ENCODE data around the gene CLSTN2.

CLSTN2 gene

DNA sequence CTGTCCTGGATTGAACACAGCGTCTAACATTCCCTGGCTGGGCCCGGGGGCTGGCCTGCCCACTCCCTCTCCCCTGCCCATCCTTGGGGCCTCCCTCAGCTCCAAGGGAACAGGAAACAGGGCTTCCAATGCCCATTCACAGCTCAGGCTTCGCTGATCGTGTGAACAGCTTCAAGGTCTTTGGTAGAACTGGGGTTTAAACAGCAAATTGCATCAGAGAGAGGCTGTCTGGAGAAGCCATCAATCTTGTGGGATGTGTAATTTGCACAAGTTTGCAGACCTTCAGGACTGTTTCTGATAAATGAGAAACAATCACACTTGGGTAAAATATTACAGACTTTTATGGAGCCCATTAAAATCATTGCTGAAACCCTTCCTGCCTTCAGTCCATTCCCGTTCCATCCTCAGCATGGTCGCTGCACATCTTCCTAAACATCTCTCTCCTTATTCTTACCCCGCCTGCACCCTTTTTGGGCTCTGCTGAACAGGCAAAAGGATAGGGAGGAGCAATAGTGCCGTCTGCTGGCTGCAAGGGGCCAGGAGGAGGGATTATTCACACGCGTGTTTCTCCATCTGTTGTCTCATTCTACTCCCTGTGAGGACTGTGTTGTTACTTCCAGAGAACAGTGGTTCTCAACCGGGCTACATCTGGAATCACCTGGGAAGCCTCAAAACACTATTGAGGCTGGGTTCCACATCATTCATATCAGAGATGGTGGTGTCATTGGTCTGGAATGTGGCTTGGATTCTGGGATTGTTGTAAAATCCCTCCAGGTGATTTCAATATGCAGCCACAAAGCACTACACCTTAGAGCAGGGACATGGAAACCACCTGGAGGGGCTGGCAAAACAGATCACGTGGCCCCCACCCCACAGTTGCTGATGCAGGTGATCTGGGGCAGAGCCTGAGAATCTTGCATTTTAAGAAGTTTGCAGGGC lies 116.3 kb downstream of the CLSTN2 start:
- H3K4me1 ChIP-seq (ENCODE audit: control insufficient read depth, insufficient read depth, low read length), result 0 out of 2 replicates have a peak, but pooled peaks cover 3% of the 10 kb centered on the region

DNA sequence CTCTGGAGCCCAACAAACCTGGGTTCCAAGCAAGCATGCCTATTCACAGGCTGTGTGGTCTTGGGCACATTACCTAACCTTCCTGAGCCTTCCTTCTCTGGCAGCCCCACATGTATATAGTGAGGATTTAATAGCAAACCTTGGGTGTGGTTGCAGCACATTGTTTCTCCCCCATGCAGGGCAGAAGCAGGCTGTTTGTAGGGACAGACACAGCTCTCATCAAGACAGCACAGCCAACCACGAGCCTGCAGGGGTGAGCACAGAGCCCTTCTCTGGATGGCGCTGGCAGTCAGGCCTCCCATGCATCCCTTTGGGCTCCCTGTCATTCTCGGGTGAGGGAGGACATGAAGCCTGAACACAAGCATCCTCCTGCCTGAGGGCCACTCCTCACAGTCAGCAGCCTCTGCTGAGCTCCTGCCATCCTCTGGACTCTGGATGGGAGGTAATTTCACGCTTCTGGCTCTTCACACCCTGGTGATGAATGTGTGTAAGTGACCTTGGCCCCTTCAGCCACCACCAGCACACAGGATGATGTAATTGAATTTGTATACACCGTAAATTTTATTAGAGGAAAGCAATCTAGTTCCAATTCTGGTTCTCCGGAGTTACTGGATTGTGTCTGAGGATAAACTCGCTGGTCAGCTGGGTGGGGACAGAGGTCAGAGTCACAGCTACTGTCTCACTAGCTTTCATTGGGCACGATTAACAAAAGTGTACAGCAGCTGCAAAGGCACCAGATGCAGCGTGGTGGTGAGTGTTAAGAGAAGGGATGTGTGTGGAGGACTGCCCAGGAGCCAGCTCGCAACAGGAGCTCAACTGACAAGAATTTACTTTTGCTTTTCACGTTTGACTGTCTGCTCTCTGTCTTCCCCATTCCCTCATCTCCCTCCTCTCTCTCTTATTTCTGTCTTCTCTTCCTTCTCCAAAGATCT lies 118.1 kb downstream of the CLSTN2 start:
- no peaks in the 10 kb centered on the region for H3K9me3 ChIP-seq (ENCODE audit: control insufficient read depth, insufficient read depth, low read length)
- H3K27ac ChIP-seq (ENCODE audit: low read length), result no peak overlapping the region
- no CpG with 5 or more reads among the region's 11 CpGs for WGBS (ENCODE audit: insufficient coverage, insufficient read length)
- 0 out of 2 replicates have a peak, but pooled peaks cover 3% of the 10 kb centered on the region for H3K4me1 ChIP-seq (ENCODE audit: control insufficient read depth, insufficient read depth, low read length)
- DNase-seq (ENCODE audit: low read depth, low spot score), result no peak
- no peaks in the 10 kb centered on the region for H3K27me3 ChIP-seq (ENCODE audit: control insufficient read depth, insufficient read depth, low read length)
- H3K36me3 ChIP-seq (ENCODE audit: control insufficient read depth, insufficient read depth, low read length), result no peaks in the 10 kb centered on the region
- H3K4me3 ChIP-seq (ENCODE audit: low read length), result no peak overlapping the region

More for the DNA sequence above, 116.3 kb downstream of the CLSTN2 start:
- no peak overlapping the region for H3K27ac ChIP-seq (ENCODE audit: low read length)
- H3K36me3 ChIP-seq (ENCODE audit: control insufficient read depth, insufficient read depth, low read length), result no peaks in the 10 kb centered on the region
- no peaks in the 10 kb centered on the region for H3K27me3 ChIP-seq (ENCODE audit: control insufficient read depth, insufficient read depth, low read length)
- H3K4me3 ChIP-seq (ENCODE audit: low read length), result no peak overlapping the region
- no peaks in the 10 kb centered on the region for H3K9me3 ChIP-seq (ENCODE audit: control insufficient read depth, insufficient read depth, low read length)
- no peak for DNase-seq (ENCODE audit: low read depth, low spot score)
- WGBS (ENCODE audit: insufficient coverage, insufficient read length), result no CpG with 5 or more reads among the region's 12 CpGs

DNA sequence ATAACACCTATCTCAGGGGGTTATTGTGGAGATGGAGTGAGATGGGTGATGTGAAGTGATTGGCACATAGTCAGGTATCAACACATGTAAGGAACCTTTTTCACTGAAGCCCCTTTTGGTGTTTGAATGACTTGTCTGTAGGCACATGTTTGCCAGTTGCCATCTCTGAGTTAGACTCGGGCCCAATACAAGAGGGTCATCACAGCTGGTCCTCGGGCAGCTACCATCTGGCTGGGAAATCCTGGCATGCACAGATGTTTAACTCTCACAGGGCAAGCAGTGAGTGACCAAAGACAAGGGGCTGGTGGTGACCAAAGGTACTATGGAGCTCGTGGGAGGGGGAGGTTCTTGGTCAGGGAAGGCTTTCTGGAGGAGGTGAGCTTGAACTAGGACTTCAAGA lies 118.8 kb downstream of the CLSTN2 start:
- DNase-seq (ENCODE audit: low read depth, low spot score), result no peak
- Histone ChIP-seq H3K36me3 (ENCODE audit: control insufficient read depth, insufficient read depth, low read length) (no peaks in the 10 kb centered on the region), H3K27me3 (ENCODE audit: control insufficient read depth, insufficient read depth, low read length) (no peaks in the 10 kb centered on the region), H3K4me3 (ENCODE audit: low read length) (no peak overlapping the region), H3K27ac (ENCODE audit: low read length) (no peak overlapping the region), H3K4me1 (ENCODE audit: control insufficient read depth, insufficient read depth, low read length) (0 out of 2 replicates have a peak, but pooled peaks cover under 1% of the 10 kb centered on the region), H3K9me3 (ENCODE audit: control insufficient read depth, insufficient read depth, low read length) (no peaks in the 10 kb centered on the region)
- no CpG with 5 or more reads among the region's 3 CpGs for WGBS (ENCODE audit: insufficient coverage, insufficient read length)

DNA sequence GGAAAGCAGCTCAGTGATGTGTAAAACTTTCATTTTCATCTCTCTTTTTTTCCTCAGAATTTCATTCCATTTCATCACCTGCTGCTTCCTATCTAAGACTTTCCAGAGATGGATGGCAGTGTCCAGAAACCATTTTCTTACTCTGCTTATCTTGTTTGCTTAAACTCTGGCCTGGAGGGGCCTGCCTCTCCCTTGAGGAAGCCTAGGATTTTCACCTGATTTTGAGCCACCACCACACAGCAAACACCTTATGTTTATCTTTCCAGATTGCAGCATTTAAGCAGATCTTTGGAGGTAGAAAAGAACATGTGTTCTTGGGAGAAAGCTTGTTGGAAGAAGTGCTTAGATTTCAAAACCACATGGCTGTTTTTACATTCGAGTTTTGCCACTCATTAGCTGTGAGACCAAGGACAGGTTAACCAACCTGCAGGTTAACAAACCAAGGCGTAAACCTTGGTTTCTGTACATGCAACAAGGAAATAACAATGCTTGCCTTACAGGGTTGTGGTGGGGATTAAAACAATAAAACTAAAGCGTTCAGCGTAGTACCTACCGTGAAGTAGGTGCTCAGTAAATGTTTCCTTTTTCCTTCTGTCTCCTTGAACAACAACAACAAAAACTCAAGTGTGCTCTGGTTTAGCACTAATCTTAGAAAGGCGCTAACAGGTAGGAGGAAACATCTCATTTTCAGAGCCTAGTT lies 120.3 kb downstream of the CLSTN2 start:
- no peak overlapping the region for H3K4me3 ChIP-seq (ENCODE audit: low read length)
- no peaks in the 10 kb centered on the region for H3K4me1 ChIP-seq (ENCODE audit: control insufficient read depth, insufficient read depth, low read length)
- WGBS (ENCODE audit: insufficient coverage, insufficient read length), result no CpG with 5 or more reads among the region's 6 CpGs
- no peaks in the 10 kb centered on the region for H3K27me3 ChIP-seq (ENCODE audit: control insufficient read depth, insufficient read depth, low read length)
- H3K27ac ChIP-seq (ENCODE audit: low read length), result no peak overlapping the region
- H3K36me3 ChIP-seq (ENCODE audit: control insufficient read depth, insufficient read depth, low read length), result no peaks in the 10 kb centered on the region
- no peak for DNase-seq (ENCODE audit: low read depth, low spot score)
- no peaks in the 10 kb centered on the region for H3K9me3 ChIP-seq (ENCODE audit: control insufficient read depth, insufficient read depth, low read length)

DNA sequence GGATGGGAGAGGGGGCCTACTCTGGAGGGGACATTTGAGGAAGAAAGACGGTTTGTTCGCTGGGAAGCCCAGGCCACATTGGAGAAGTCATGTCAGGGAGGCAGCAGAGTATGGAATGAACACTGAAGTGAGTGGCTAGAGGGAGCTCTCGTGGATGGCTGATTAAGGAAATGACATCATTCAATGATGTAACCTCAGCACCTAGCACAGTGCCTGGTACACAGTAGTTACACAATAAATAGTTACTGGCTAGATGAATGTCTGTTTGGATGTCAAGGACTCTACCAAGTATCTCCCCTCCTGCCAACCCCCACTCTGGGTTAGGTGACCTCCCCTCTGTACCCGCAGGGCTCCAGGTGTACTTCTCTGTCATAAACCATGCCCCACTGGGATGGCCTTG lies 121.1 kb downstream of the CLSTN2 start:
- no CpG with 5 or more reads among the region's 4 CpGs for WGBS (ENCODE audit: insufficient coverage, insufficient read length)
- DNase-seq (ENCODE audit: low read depth, low spot score), result no peak
- Histone ChIP-seq H3K4me3 (ENCODE audit: low read length) (no peak overlapping the region), H3K27me3 (ENCODE audit: control insufficient read depth, insufficient read depth, low read length) (no peaks in the 10 kb centered on the region), H3K9me3 (ENCODE audit: control insufficient read depth, insufficient read depth, low read length) (no peaks in the 10 kb centered on the region), H3K4me1 (ENCODE audit: control insufficient read depth, insufficient read depth, low read length) (no peaks in the 10 kb centered on the region), H3K36me3 (ENCODE audit: control insufficient read depth, insufficient read depth, low read length) (no peaks in the 10 kb centered on the region), H3K27ac (ENCODE audit: low read length) (no peak overlapping the region)

DNA sequence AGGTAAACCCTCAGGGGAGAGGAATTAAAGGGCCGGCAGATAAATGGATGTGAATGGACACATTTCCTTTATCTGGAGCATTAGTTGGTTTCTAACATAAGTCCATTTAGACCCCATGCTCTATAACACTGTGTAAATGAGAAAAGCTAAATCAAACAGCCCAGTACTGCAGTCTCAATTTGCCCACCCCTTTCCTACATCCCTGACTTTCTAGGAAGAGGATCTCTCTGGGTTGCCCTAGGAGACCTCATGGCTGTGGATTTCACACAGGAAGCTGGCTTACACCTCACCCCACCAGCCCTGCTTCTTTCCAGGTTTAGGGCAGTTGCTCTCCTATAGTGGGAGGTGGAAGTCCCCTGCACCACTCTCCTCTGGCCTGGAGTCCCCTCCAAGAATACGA lies 126.2 kb downstream of the CLSTN2 start:
- DNase-seq (ENCODE audit: low read depth, low spot score), result no peak
- WGBS (ENCODE audit: insufficient coverage, insufficient read length), result no CpG with 5 or more reads among the region's 2 CpGs
- no peaks in the 10 kb centered on the region for H3K4me1 ChIP-seq (ENCODE audit: control insufficient read depth, insufficient read depth, low read length)
- no peaks in the 10 kb centered on the region for H3K36me3 ChIP-seq (ENCODE audit: control insufficient read depth, insufficient read depth, low read length)
- no peak overlapping the region for H3K4me3 ChIP-seq (ENCODE audit: low read length)
- H3K27ac ChIP-seq (ENCODE audit: low read length), result no peak overlapping the region
- no peaks in the 10 kb centered on the region for H3K27me3 ChIP-seq (ENCODE audit: control insufficient read depth, insufficient read depth, low read length)
- H3K9me3 ChIP-seq (ENCODE audit: control insufficient read depth, insufficient read depth, low read length), result no peaks in the 10 kb centered on the region

DNA sequence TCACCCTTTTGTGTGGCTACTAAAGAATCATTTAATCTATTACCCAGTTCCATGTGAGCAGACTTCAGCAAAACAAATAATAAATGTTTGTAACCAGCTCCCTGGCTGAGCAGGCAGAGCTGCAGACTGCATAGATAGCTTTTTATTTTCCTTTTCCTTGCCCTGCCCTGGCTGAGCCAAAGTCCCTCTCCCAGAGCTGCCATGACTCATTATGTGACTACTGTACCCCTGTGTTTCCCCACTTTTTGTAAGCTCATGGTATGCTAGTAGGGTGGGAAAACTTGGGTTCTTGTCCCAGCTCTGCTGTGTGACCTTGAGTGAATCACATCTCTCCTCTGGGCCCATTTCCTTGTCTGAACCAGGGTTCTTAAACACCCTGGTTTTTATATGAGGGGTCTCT lies 127.5 kb downstream of the CLSTN2 start:
- no peaks in the 10 kb centered on the region for H3K27me3 ChIP-seq (ENCODE audit: control insufficient read depth, insufficient read depth, low read length)
- no peaks in the 10 kb centered on the region for H3K4me1 ChIP-seq (ENCODE audit: control insufficient read depth, insufficient read depth, low read length)
- H3K36me3 ChIP-seq (ENCODE audit: control insufficient read depth, insufficient read depth, low read length), result no peaks in the 10 kb centered on the region
- no peak overlapping the region for H3K27ac ChIP-seq (ENCODE audit: low read length)
- H3K9me3 ChIP-seq (ENCODE audit: control insufficient read depth, insufficient read depth, low read length), result no peaks in the 10 kb centered on the region
- no peak for DNase-seq (ENCODE audit: low read depth, low spot score)
- no peak overlapping the region for H3K4me3 ChIP-seq (ENCODE audit: low read length)

DNA sequence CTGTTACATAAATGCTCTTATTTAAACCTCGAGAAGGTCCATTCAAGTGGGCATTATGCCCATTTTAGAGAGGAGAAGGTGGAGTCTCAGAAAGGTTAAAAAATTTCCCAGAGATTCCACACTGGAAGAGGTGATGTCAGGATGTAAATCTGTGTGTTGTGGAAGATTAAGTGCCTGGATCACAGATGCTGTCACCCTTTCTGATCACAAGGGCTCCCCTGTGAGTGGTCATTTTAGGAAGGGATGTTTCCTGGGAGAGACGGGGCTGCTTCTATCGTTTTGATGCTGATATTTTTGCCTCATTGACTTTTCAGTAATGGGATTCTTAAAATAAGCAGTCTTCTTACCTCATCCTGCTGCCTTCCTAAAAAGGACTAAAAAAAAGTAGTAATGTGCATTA lies 132.5 kb downstream of the CLSTN2 start:
- Histone ChIP-seq H3K9me3 (ENCODE audit: control insufficient read depth, insufficient read depth, low read length) (no peaks in the 10 kb centered on the region), H3K27me3 (ENCODE audit: control insufficient read depth, insufficient read depth, low read length) (no peaks in the 10 kb centered on the region), H3K27ac (ENCODE audit: low read length) (no peak overlapping the region), H3K4me3 (ENCODE audit: low read length) (no peak overlapping the region), H3K4me1 (ENCODE audit: control insufficient read depth, insufficient read depth, low read length) (no peaks in the 10 kb centered on the region), H3K36me3 (ENCODE audit: control insufficient read depth, insufficient read depth, low read length) (no peaks in the 10 kb centered on the region)
- WGBS (ENCODE audit: insufficient coverage, insufficient read length), result no CpG with 5 or more reads among the region's 3 CpGs
- no peak for DNase-seq (ENCODE audit: low read depth, low spot score)

DNA sequence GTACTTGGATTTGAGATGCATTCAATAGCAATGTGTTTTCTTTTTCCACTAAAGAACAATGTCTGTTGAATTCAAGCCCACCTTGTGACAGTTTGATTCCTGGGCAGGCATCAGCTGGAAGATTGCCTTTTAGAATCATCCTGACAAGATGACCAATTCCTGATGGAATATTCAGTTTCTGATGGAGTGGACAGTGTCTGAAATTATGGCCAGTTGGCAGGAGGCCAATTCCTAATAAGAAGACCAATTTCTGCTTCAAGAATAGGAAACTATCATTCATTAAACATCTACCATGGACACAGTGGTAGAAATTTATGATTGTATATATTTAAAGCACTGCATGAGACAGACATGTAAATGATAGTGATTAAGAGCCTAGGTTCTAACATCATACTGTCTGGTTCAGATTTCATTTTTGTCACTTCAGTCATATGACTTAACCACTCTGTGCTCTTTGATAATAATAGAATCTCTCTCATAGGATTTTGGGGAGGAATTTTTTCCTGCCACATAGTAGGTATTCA lies 133.6 kb downstream of the CLSTN2 start:
- H3K27me3 ChIP-seq (ENCODE audit: control insufficient read depth, insufficient read depth, low read length), result no peaks in the 10 kb centered on the region
- H3K4me3 ChIP-seq (ENCODE audit: low read length), result no peak overlapping the region
- DNase-seq (ENCODE audit: low read depth, low spot score), result no peak
- no peaks in the 10 kb centered on the region for H3K4me1 ChIP-seq (ENCODE audit: control insufficient read depth, insufficient read depth, low read length)
- H3K9me3 ChIP-seq (ENCODE audit: control insufficient read depth, insufficient read depth, low read length), result no peaks in the 10 kb centered on the region
- no peak overlapping the region for H3K27ac ChIP-seq (ENCODE audit: low read length)
- H3K36me3 ChIP-seq (ENCODE audit: control insufficient read depth, insufficient read depth, low read length), result no peaks in the 10 kb centered on the region

All from iPS DF 6.9 (cell line).